Spleen (tissue), 11 donors: ENCODE results near the gene DARS2. TPM values are rescaled to one million over a fixed set of nuclear protein-coding genes. Genes with fewer than 3 reads are reported as not detected.
"Not testable (repeated sequence)": the region's sequence is repeated elsewhere in the genome, so short reads cannot be mapped to it uniquely, and the experiment has no call there.

ENCODE experiments used
- DNase-seq: peaks from one replicate; pipeline ENCODE4 v3.0.0-alpha.2; 2020
- H3K27ac ChIP-seq, 8 donors: fragments of 200-600 bp; sonication (generic) in 7 of 8; 1 replicate in 4 of 8; 2 replicates in 4 of 8; pipeline versions ENCODE4 v1.5.0 to v1.8.0; 2016 to 2021; ENCODE audit warnings: inconsistent platforms in 4 of 8, mild to moderate bottlenecking in 4 of 8, moderate library complexity in 1 of 8
- H3K27me3 ChIP-seq, 7 donors: fragments of 200-600 bp; sonication (generic) in 6 of 7; replicated peaks in 1 of 7; 1 replicate in 4 of 7; 2 replicates in 3 of 7; pipeline versions ENCODE4 v1.5.0 to v1.8.0; 2016 to 2021; ENCODE audit warnings: inconsistent platforms in 3 of 7, mild to moderate bottlenecking in 1 of 7
- H3K36me3 ChIP-seq, 6 donors: fragments of 200-600 bp; sonication (generic) in 5 of 6; 1 replicate in 4 of 6; 2 replicates in 2 of 6; pipeline versions ENCODE4 v1.5.0 to v1.8.0; 2016 to 2021; ENCODE audit warnings: inconsistent platforms in 2 of 6
- H3K4me1 ChIP-seq, 6 donors: fragments of 200-600 bp; sonication (generic) in 5 of 6; 1 replicate in 3 of 6; 2 replicates in 3 of 6; pipeline versions ENCODE4 v1.5.0 to v1.8.0; 2016 to 2021; ENCODE audit warnings: inconsistent platforms in 3 of 6
- H3K4me3 ChIP-seq, 8 donors: fragments of 200-600 bp; sonication (generic) in 7 of 8; 1 replicate in 4 of 8; 2 replicates in 4 of 8; pipeline versions ENCODE4 v1.5.0 to v1.8.0; 2016 to 2021; ENCODE audit warnings: inconsistent platforms in 4 of 8, mild to moderate bottlenecking in 4 of 8, moderate library complexity in 2 of 8
- H3K9me3 ChIP-seq, 8 donors: fragments of 200-600 bp; sonication (generic) in 7 of 8; 1 replicate in 4 of 8; 2 replicates in 4 of 8; pipeline versions ENCODE4 v1.5.0 to v1.8.0; 2016 to 2021; ENCODE audit warnings: inconsistent platforms in 4 of 8
- POLR2A ChIP-seq, 3 donors: fragments of 450-650 bp; IDR thresholded peaks; one replicate each; pipeline ENCODE4 v1.5.1; 2017; ENCODE audit warnings: antibody characterized with exemption in 3 of 3, mild to moderate bottlenecking in 1 of 3
- POLR2AphosphoS5 ChIP-seq, 3 donors: sonication (generic); formaldehyde crosslinking; IDR thresholded peaks; one replicate each; pipeline ENCODE4 v1.5.1; 2017; ENCODE audit warnings: antibody characterized with exemption in 3 of 3
- WGBS, 5 donors: extraction: QIAGEN DNeasy Blood & Tissue Kit in 3 of 5; methylation state at CpG; one replicate each; pipeline versions ENCODE4 v1.1.5 to v1.1.7; 2013 to 2018; 5-methylcytosine and 5-hydroxymethylcytosine counted together
- intact Hi-C: fragments of 100-400 bp; cut with DNase I; formaldehyde crosslinking; loops from one replicate; pipeline ENCODE4 v1.15.0; 2023; ENCODE audit warnings: low total_unique reads
- polyA plus RNA-seq, 3 donors: library from polyadenylated mRNA; stranded (reverse); fragments of 200-250 nt; gene quantifications; one replicate each; pipeline ENCODE4 v1.2.1, GENCODE V29; 2013
- total RNA-seq, 7 donors: library from RNA; depleted of rRNA in 3 of 7; stranded (reverse); fragments of >200 nt in 3 of 7; fragmentation: NEBNext Ultra II Directional in 4 of 7; extraction: Animal tissue kit (Norgen Biotek cat#: 25700) in 4 of 7; gene quantifications; one replicate each; pipeline versions ENCODE4 v1.1.0 to v1.2.1, GENCODE V29; 2016 to 2021
- TF ChIP-seq, protein P1 (sequence below), 11 experiments: fragments of 200-600 bp in 7 of 11; fragments of 450-650 bp in 4 of 11; sonication (generic) in 4 of 11; IDR thresholded peaks in 8 of 11; conservative IDR thresholded peaks in 3 of 11; 1 replicate in 7 of 11; 2 replicates in 4 of 11; pipeline versions ENCODE4 v1.4.0 to v1.8.0; 2016 to 2021; ENCODE audit warnings: antibody characterized with exemption in 11 of 11, inconsistent platforms in 4 of 11, mild to moderate bottlenecking in 1 of 11
- donor health status: healthy with polysubstance abuse.
- donor health status: DM: no; HTN: no; CAD: no; lungs with moderate emphysema.
- donor health status: DM: no; HTN: no; CAD: no.
- donor health status: Bipolar disorder and iron deficiency.
- donor health status: healthy.
- donor health status: DM: no; HTN: no; CAD: no.
- donor health status: DM: yes; HTN: yes; CAD: no.

DARS2 gene
- total and polyA plus RNA-seq, 10 donors = 4.7 to 23.3 (median 15.7) TPM

DNA sequence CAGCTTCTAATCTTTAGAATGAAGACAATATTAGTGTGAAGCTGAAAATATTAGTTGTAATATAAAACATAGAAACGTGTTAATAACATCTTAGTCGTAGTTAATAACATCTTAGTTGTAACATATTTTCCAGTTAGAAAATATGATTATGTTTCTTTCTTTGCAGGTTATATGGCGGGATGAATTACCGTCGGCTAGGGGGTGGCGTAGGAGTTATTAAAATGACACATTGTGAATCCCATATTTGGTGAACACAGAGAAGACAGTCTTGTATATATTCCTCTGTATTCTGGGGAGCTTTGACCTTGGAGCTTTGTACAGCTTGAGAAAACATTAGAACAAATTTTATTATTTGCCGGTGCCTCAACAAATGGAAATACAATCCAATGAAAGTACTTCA is 39.5 kb upstream of the DARS2 start:
- intact Hi-C loops = no loop called here
- WGBS, 5 donors = 94 to 99% (median 96%) methylated on average over 7 of the region's 7 CpGs
- no peak for DNase-seq
- no peaks in the 10 kb centered on the region for H3K27me3 ChIP-seq
- H3K36me3 ChIP-seq = peaks cover 0 to 100% (median 62%) of the 10 kb centered on the region in 6 donors
- H3K4me1 ChIP-seq = no peaks in the 10 kb centered on the region
- H3K4me3 ChIP-seq = no peak overlapping the region
- TF ChIP-seq POLR2AphosphoS5 (IDR thresholded peaks at IDR 0.05) (no peak), POLR2A (IDR thresholded peaks at IDR 0.05) (no peak)
- TF ChIP-seq, protein P1, sequence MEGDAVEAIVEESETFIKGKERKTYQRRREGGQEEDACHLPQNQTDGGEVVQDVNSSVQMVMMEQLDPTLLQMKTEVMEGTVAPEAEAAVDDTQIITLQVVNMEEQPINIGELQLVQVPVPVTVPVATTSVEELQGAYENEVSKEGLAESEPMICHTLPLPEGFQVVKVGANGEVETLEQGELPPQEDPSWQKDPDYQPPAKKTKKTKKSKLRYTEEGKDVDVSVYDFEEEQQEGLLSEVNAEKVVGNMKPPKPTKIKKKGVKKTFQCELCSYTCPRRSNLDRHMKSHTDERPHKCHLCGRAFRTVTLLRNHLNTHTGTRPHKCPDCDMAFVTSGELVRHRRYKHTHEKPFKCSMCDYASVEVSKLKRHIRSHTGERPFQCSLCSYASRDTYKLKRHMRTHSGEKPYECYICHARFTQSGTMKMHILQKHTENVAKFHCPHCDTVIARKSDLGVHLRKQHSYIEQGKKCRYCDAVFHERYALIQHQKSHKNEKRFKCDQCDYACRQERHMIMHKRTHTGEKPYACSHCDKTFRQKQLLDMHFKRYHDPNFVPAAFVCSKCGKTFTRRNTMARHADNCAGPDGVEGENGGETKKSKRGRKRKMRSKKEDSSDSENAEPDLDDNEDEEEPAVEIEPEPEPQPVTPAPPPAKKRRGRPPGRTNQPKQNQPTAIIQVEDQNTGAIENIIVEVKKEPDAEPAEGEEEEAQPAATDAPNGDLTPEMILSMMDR (IDR thresholded peaks at IDR 0.05 in 8 of 11, conservative IDR thresholded peaks at IDR 0.05 in 3 of 11) = no peak
- H3K27ac ChIP-seq = no peak overlapping the region
- H3K9me3 ChIP-seq = no peaks in the 10 kb centered on the region

- TF ChIP-seq, protein P1 (IDR thresholded peaks at IDR 0.05 in 8 of 11, conservative IDR thresholded peaks at IDR 0.05 in 3 of 11) = no peak
- TF ChIP-seq POLR2AphosphoS5 (IDR thresholded peaks at IDR 0.05) = no peak
- no peak for TF ChIP-seq POLR2A (IDR thresholded peaks at IDR 0.05)
- 91 to 96% (median 93%) methylated on average over 2 of the region's 2 CpGs for WGBS, 5 donors
- no peak overlapping the region for H3K4me3 ChIP-seq
- intact Hi-C loops = no loop called here
- no peak for DNase-seq
- no peak overlapping the region for H3K27ac ChIP-seq
- H3K36me3 ChIP-seq = peaks cover 0 to 61% (median 18%) of the 10 kb centered on the region in 6 donors
- no peaks in the 10 kb centered on the region for H3K27me3 ChIP-seq
- no peaks in the 10 kb centered on the region for H3K9me3 ChIP-seq
- no peaks in the 10 kb centered on the region for H3K4me1 ChIP-seq
Observed at GRCh38 chr1:173789841-173790240, 34.6 kb upstream of the DARS2 start.

GRCh38 chr1:173798078-173798477 is 26.4 kb upstream of the DARS2 start:
- Histone ChIP-seq H3K4me1 (no peaks in the 10 kb centered on the region), H3K27me3 (no peaks in the 10 kb centered on the region), H3K36me3 (peaks cover 0 to 69% (median 13%) of the 10 kb centered on the region in 6 donors), H3K4me3 (no peak overlapping the region), H3K9me3 (peaks cover 0 to 14% (median 9%) of the 10 kb centered on the region in 8 donors), H3K27ac (no peak overlapping the region)
- DNase-seq = no peak
- intact Hi-C loops = no loop called here
- TF ChIP-seq POLR2AphosphoS5 (IDR thresholded peaks at IDR 0.05) = no peak

- WGBS, 5 donors = 95 to 100% (median 96%) methylated on average over 1 of the region's 1 CpG
- peaks cover 0 to 88% (median 18%) of the 10 kb centered on the region in 6 donors for H3K36me3 ChIP-seq
Observed at GRCh38 chr1:173799995-173800394, 24.5 kb upstream of the DARS2 start.

GRCh38 chr1:173802961-173803360 is 21.5 kb upstream of the DARS2 start:
- H3K27me3 ChIP-seq = no peaks in the 10 kb centered on the region
- no peak for DNase-seq
- TF ChIP-seq POLR2A (IDR thresholded peaks at IDR 0.05) (no peak), POLR2AphosphoS5 (IDR thresholded peaks at IDR 0.05) (no peak)
- TF ChIP-seq, protein P1 (IDR thresholded peaks at IDR 0.05 in 8 of 11, conservative IDR thresholded peaks at IDR 0.05 in 3 of 11) = no peak
- H3K9me3 ChIP-seq = no peaks in the 10 kb centered on the region
- no peak overlapping the region for H3K27ac ChIP-seq
- H3K36me3 ChIP-seq = peaks cover 0 to 100% (median 33%) of the 10 kb centered on the region in 6 donors
- H3K4me3 ChIP-seq = no peak overlapping the region
- no peaks in the 10 kb centered on the region for H3K4me1 ChIP-seq
- WGBS, 5 donors = 92 to 98% (median 98%) methylated on average over 2 of the region's 2 CpGs
- intact Hi-C loops = no loop called here

More at GRCh38 chr1:173799995-173800394, 24.5 kb upstream of the DARS2 start:
- DNase-seq, H3K27ac ChIP-seq, intact Hi-C loops, H3K4me1 ChIP-seq, H3K4me3 ChIP-seq, H3K27me3 ChIP-seq: not testable (repeated sequence)
- H3K9me3 ChIP-seq = peaks cover 0 to 14% (median 9%) of the 10 kb centered on the region in 8 donors

- intact Hi-C loops, H3K27me3 ChIP-seq, H3K27ac ChIP-seq, H3K4me3 ChIP-seq, H3K4me1 ChIP-seq, H3K9me3 ChIP-seq, DNase-seq: not testable (repeated sequence)
- peaks cover 0 to 47% (median 10%) of the 10 kb centered on the region in 6 donors for H3K36me3 ChIP-seq
- 97 to 98% (median 98%) methylated on average over 5 of the region's 5 CpGs for WGBS, 5 donors
Observed at GRCh38 chr1:173813654-173814053, 10.8 kb upstream of the DARS2 start.
